GM19455 (cell line): ENCODE data around the gene KMT2D.
"Not testable (repeated sequence)": the region's sequence is repeated elsewhere in the genome, so short reads cannot be mapped to it uniquely, and the experiment has no call there.

Source experiments
- ATAC-seq: cut with Tn5 transposase; IDR thresholded peaks from one replicate; pipeline ENCODE4 v1.9.1; 2021; ENCODE audit not compliant: unreplicated experiment

KMT2D gene

GRCh38 chr12:49089821-49090773 is 29.5 kb upstream of the KMT2D start:
- no peak for ATAC-seq

GRCh38 chr12:49088932-49089330 is 28.3 kb upstream of the KMT2D start:
- ATAC-seq: no peak

GRCh38 chr12:49088150-49088931 is 27.7 kb upstream of the KMT2D start:
- ATAC-seq: no peak

- ATAC-seq: no peak
Measured at GRCh38 chr12:49086116-49086515, 25.5 kb upstream of the KMT2D start.

GRCh38 chr12:49084438-49084837 is 23.8 kb upstream of the KMT2D start:
- ATAC-seq: no peak

- no peak for ATAC-seq
Measured at GRCh38 chr12:49079793-49080192, 19.2 kb upstream of the KMT2D start.

- no peak for ATAC-seq
Measured at GRCh38 chr12:49070971-49071370, 10.4 kb upstream of the KMT2D start.

- ATAC-seq: peak; percentile 97
Measured at GRCh38 chr12:49069507-49070346, 9.1 kb upstream of the KMT2D start, which contains the start of gene RHEBL1. Gene RHEBL1, minus strand, starts transcription at chr12:49069979. Its CDS starts 194 bp downstream, at chr12:49069785.

GRCh38 chr12:49068879-49069506 is 8.4 kb upstream of the KMT2D start:
- no peak for ATAC-seq

GRCh38 chr12:49066120-49066519 is 5.5 kb upstream of the KMT2D start:
- no peak for ATAC-seq

GRCh38 chr12:49064767-49065152 is 4.2 kb upstream of the KMT2D start:
- ATAC-seq: no peak

- not testable (repeated sequence) for ATAC-seq
Measured at GRCh38 chr12:49061916-49062315, 1.3 kb upstream of the KMT2D start.

- ATAC-seq: no peak
Measured at GRCh38 chr12:49061157-49061650, 610 bp upstream of the KMT2D start.

- ATAC-seq: peak; percentile 10
Measured at GRCh38 chr12:49059299-49060171, 1.1 kb downstream of the KMT2D start.

GRCh38 chr12:49059045-49059298 is 1.6 kb downstream of the KMT2D start:
- ATAC-seq: no peak

GRCh38 chr12:49058366-49059044 is 2.1 kb downstream of the KMT2D start:
- ATAC-seq: no peak

GRCh38 chr12:49057888-49058287 is 2.7 kb downstream of the KMT2D start:
- ATAC-seq: no peak

- peak; percentile 60 for ATAC-seq
Measured at GRCh38 chr12:49055978-49056754, 4.4 kb downstream of the KMT2D start.
